ENCODE results near the gene MAP3K4. TPM values are rescaled to one million over a fixed set of nuclear protein-coding genes. Genes with fewer than 3 reads are reported as not detected.
"Not testable (repeated sequence)": the region's sequence is repeated elsewhere in the genome, so short reads cannot be mapped to it uniquely, and the experiment has no call there.

MAP3K4 gene
- polyA plus RNA-seq, 5 donors = 35.5 to 56.7 (median 51.1) TPM

- DNase-seq = no peak
Observed at GRCh38 chr6:161117942-161118341, 126.4 kb downstream of the MAP3K4 start.

- DNase-seq = not testable (repeated sequence)
Observed at GRCh38 chr6:161123319-161123718, 131.8 kb downstream of the MAP3K4 start.

- no peak for DNase-seq
Observed at GRCh38 chr6:161125591-161125990, 134.0 kb downstream of the MAP3K4 start.

GRCh38 chr6:161127071-161127740 lies 135.6 kb downstream of the MAP3K4 start:
- no peak for DNase-seq

- no peak for DNase-seq
Observed at GRCh38 chr6:161128230-161128629, 136.7 kb downstream of the MAP3K4 start.

GRCh38 chr6:161128680-161129196 lies 137.2 kb downstream of the MAP3K4 start:
- DNase-seq = no peak

GRCh38 chr6:161130541-161130940 lies 139.0 kb downstream of the MAP3K4 start:
- no peak for DNase-seq

GRCh38 chr6:161130967-161131766 lies 139.6 kb downstream of the MAP3K4 start:
- DNase-seq = no peak

- no peak for DNase-seq
Observed at GRCh38 chr6:161132384-161132783, 140.8 kb downstream of the MAP3K4 start.

GRCh38 chr6:161133963-161134362 lies 142.4 kb downstream of the MAP3K4 start:
- no peak for DNase-seq

- DNase-seq = no peak
Observed at GRCh38 chr6:161134550-161135298, 143.2 kb downstream of the MAP3K4 start.

GRCh38 chr6:161135695-161136591 lies 144.4 kb downstream of the MAP3K4 start:
- DNase-seq = no peak

GRCh38 chr6:161136655-161137054 lies 145.1 kb downstream of the MAP3K4 start:
- no peak for DNase-seq

- no peak for DNase-seq
Observed at GRCh38 chr6:161137320-161137719, 145.8 kb downstream of the MAP3K4 start.

- DNase-seq = no peak
Observed at GRCh38 chr6:161137839-161138542, 146.4 kb downstream of the MAP3K4 start.

- no peak for DNase-seq
Observed at GRCh38 chr6:161138543-161139303, 147.2 kb downstream of the MAP3K4 start.

GRCh38 chr6:161139304-161139765 lies 147.8 kb downstream of the MAP3K4 start:
- no peak for DNase-seq

GRCh38 chr6:161139766-161140553 lies 148.4 kb downstream of the MAP3K4 start:
- DNase-seq = no peak

- no peak for DNase-seq
Observed at GRCh38 chr6:161140554-161140875, 148.9 kb downstream of the MAP3K4 start.

All from right lung (tissue), 5 donors.